Vagina (tissue), 2 donors: ENCODE data around the gene G2E3.

ENCODE experiments used
- CTCF ChIP-seq, 3 experiments: fragments of 450-650 bp in 2 of 3; fragments of 200-600 bp in 1 of 3; sonication (generic) in 1 of 3; IDR thresholded peaks; one replicate each; pipeline ENCODE4 v1.5.1; 2017 to 2019; ENCODE audit warnings: antibody characterized with exemption in 3 of 3, mild to moderate bottlenecking in 2 of 3, moderate library complexity in 2 of 3
- POLR2A ChIP-seq, 2 donors: fragments of 450-650 bp; IDR thresholded peaks; one replicate each; pipeline ENCODE4 v1.6.1; 2017; ENCODE audit warnings: antibody characterized with exemption in 2 of 2, mild to moderate bottlenecking in 2 of 2, moderate library complexity in 2 of 2
- POLR2AphosphoS5 ChIP-seq, 2 donors: sonication (generic); formaldehyde crosslinking; IDR thresholded peaks; one replicate each; pipeline ENCODE4 v1.9.0; 2017; ENCODE audit warnings: antibody characterized with exemption in 2 of 2, mild to moderate bottlenecking in 2 of 2, low read depth in 1 of 2; ENCODE audit not compliant: insufficient read depth in 1 of 2

GRCh38 chr14:30584058-30584630, 25.2 kb downstream of the G2E3 start:
- TF ChIP-seq CTCF (IDR thresholded peaks at IDR 0.05), result no peak
- TF ChIP-seq POLR2AphosphoS5 (IDR thresholded peaks at IDR 0.05; ENCODE audit: insufficient read depth in 1 of 2, low read depth in 1 of 2), result no peak
- TF ChIP-seq POLR2A (IDR thresholded peaks at IDR 0.05), result no peak
